8988T (cell line): ENCODE results near the gene ARL6IP6.
"Not testable (repeated sequence)": the region's sequence is repeated elsewhere in the genome, so short reads cannot be mapped to it uniquely, and the experiment has no call there.

Source experiments
- DNase-seq: peaks from one replicate; pipeline ENCODE4 v3.0.0; 2011

Gene ARL6IP6

GRCh38 chr2:152718076-152718908 lies at the start of gene ARL6IP6:
Gene ARL6IP6, plus strand, starts transcription at chr2:152718620. Its CDS starts 5 bp downstream, at chr2:152718625.
- peak; percentile 33 for DNase-seq

- no peak for DNase-seq
Measured at GRCh38 chr2:152674334-152674733, 44.1 kb upstream of the ARL6IP6 start.

DNA sequence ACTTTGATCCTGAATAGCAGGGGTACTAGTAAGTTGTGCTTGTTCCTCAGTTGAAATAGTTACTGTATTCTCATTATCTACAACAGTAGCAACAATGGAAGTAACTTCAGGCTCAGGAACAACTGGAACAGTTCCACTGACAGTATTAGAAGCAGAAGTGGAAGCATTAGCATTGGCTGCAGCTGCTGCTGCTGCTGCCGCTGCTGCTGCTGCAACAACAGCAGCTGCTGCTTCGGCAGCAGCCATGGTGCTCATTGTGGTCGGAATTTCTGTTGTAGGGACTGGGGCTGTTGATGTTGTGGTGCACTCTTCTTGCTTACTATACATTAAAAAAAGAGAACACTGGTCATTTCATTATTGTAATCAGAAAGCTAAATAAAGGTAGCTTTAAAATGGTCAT lies 42.0 kb upstream of the ARL6IP6 start:
- no peak for DNase-seq

GRCh38 chr2:152678808-152679207 lies 39.6 kb upstream of the ARL6IP6 start:
- no peak for DNase-seq

DNA sequence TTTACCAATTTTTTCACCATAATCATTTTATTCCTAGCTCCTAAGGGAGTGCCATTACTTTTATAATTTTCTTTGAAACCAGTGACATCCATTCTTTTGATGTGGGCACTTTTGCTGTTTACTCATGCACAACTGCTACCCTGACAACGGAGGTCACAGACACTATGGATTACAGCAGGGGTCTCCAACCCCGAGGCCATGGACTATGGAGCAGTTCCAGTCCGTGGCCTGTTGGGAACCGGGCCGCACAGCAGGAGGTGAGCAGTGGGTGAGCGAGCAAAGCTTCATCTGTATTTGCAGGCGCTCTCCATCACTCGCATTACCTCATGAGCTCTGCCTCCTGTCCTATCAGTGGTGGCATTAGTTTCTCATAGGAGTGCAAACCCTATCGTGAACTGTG lies 35.8 kb upstream of the ARL6IP6 start:
- DNase-seq, result no peak

- no peak for DNase-seq
Measured at GRCh38 chr2:152683400-152683799, 35.0 kb upstream of the ARL6IP6 start.

DNA sequence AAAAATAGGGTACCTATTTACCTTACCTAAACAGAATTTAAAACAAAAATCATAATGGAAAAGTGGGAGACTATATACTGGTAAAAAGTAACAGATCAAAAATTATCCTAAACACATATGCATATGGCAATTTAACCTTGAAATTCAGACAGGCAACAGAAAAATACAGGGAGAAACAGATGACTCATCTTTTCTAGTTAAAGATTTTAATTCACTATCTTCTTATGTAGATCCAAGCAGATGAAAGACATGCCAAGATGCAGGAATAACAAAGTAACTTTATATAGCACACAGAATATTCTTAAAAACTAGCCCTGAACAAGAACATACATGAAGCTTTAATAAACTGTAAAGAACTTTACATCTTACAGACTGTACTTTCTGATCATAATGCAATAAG lies 32.1 kb upstream of the ARL6IP6 start:
- DNase-seq, result no peak

- DNase-seq, result no peak
Measured at GRCh38 chr2:152693033-152693432, 25.4 kb upstream of the ARL6IP6 start.

DNA sequence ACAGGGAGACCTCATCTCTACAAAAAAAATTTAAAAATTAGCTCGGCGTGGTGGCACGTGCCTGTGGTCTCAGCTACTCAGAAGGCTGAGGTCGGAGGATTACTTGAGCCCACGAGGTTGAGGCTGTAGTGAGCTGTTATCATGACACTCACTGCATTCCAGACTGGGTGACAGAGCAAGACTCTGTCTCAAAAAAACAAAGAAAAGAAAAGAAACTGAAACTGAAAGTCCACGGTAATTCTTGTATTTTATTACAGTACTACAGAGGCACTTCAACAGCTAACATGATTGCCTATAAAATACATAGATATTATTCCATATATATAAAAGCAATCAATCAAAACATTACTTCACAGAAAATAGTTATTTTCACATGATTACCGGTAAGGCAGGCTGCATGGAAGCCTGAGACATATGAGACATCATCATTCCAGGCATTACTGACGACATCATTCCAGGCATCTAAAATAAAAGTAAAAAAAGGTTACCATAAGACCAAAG lies 24.2 kb upstream of the ARL6IP6 start:
- no peak for DNase-seq

- DNase-seq, result no peak
Measured at GRCh38 chr2:152695763-152696162, 22.7 kb upstream of the ARL6IP6 start.

GRCh38 chr2:152696476-152696875 lies 21.9 kb upstream of the ARL6IP6 start:
- no peak for DNase-seq

GRCh38 chr2:152701198-152701597 lies 17.2 kb upstream of the ARL6IP6 start:
- no peak for DNase-seq

DNA sequence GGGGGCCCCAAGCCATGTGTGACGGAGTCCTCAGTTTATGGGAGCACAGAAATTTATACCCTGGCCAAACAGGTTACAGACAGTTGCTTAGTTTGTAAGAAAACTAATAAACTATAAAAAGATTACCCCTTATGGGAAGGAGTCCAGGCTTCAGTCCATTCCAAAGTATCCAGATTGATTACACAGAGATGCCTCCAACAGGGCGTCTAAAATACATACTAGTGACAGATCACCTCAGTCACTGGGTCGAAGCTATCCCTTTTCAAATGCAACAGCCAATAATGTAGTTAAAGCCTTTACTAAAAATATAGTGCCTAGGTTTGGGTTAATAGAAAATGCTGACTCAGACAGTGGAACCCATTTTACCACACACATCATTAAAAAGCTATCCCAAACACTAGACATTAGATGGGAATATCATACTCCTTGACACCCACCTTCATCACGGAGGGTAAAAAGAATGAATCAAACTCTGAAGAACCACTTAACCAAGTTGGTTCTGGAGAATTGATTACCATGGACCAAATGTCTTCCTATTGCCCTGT lies 11.9 kb upstream of the ARL6IP6 start:
- DNase-seq, result no peak

DNA sequence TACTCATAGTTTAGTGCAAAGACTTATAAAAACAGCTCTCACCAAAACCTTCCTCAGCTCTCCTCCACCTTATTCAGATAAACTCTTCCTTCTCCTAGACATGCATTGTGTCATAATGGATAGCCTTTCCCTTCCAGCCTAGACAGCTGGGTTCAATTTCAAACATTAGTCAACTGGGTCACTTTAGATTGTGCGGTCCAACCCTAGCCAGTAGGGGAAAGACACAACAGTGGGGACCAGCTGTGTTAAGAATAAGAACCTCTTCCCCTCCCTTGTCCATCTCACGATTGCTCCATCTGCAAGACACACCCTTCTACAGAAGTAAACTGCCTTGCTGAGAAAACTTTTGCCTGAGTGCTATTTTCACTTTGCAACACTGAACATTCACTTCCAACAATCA lies 9.7 kb upstream of the ARL6IP6 start:
- DNase-seq, result no peak

GRCh38 chr2:152710713-152711112 lies 7.7 kb upstream of the ARL6IP6 start:
- no peak for DNase-seq

DNA sequence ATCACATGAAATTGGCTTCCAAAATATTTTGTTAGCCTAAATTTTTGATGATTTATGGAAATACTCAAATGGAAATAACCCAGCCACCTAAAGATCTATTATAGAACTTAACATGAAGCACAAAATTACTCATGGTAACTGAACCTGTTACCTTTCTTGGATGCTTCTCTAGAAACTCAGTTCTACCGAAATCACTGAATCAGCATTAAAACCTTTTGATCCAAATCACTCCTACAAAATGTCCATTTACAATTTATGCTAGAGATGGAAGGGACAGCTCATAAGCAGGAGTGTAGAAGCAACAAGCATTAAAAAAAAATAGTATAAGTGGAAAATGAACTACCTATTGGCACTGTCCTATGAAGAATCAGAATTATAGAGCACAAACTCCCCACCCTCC lies 3.3 kb upstream of the ARL6IP6 start:
- DNase-seq, result no peak

DNA sequence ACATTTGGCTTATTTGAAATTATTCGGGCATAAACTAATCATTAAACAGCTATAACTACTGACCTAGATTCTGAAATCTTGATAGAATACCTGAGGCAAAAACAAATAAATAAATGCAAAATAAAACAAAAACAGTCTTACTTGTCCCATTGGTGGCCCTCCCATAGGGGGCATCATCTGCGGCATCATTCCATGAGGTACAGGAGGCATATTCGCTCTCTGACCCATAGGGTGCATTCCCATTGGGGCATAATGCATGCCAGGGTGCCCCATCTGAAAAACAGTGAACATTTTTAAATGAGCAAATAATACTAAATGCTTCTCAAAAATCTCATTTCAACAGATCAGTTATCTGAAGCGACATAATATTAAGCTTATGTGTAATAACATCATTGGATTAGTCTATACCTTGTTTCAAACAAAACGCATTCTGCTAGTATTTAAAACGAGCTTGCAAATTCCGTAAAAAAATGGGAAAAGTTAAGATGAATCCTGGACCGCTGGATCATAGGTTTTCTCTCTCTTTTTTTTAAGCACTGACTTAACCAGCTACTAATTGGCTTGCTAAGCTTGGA lies 2.5 kb upstream of the ARL6IP6 start:
- DNase-seq, result peak; percentile 15

DNA sequence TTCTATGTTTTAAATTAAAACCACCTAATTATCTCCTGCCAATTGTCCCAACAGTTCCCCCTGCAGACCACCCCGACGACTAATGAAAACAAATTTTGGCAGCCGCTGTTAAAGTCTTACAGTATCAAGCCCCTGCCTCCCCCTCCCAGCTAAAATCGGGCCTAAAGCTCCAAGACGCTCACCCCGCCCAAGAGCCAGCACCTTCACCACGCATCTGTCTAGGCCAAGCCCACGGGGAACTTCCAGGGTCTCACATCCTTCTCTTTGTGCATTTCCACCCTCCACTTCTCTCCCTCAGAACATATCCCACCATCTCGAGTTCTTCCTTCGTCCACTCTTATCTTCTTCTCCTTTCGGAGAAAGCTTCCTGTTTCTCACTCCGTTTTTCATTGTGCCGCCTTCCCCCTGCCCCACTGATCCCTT lies 1.6 kb upstream of the ARL6IP6 start:
- DNase-seq, result no peak

- peak; percentile 57 for DNase-seq
Measured at GRCh38 chr2:152717228-152718075, 968 bp upstream of the ARL6IP6 start, which contains the start of gene PRPF40A. Gene PRPF40A, minus strand, starts transcription at chr2:152717461. Its CDS starts 22 bp downstream, at chr2:152717439.

DNA sequence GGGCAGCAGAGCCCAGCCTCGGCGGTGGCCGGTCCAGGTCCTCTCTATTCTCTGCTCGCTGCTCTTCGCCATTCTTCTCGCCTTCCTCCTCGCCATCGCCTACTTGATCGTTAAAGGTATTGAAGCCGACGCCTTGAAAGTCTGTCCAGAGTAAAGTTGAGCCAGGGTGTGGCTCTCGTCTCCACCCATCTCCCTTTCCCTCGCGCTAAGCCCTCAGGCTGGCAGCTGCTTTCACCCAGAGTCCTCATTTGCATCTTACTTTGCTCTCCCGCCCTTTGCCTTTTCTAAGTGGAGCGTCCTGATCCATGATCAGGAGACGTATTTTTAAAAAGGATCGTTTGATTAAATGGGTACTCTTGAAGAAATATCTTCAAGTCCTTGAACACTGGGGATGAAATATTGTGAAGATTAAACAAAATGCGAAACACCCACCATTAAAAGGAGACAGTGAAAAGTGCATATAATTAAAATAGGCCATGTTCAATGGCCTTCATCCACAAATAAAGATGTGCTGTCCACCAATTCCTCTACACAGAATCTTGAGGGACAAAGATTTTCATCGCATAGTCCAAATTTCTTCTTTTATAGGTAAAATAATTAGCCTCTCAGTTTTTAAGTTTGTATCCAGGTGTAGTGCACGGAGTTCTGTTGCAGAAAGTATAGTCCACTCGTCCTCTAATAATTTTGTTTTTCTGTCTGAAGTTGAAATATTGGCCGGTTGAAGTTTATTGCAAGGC lies 657 bp downstream of the ARL6IP6 start:
- DNase-seq, result no peak

DNA sequence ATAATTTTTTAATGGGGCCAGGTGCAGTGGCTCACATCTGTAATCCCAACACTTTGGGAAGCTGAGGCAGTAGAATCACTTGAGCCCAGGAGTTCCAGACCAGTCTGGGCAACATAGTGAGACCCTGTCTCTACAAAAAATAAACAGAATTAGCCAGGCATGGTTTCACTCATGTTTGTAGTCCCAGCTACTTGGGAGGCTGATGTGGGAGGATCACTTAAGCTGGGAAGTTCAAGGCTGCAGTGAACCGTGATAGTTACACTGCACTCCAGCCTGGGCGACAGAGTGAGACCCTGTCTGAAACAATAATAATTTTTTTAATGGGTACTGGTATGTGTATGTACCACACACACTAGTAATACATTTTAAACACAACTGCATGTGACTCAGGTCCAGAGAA lies 2.4 kb downstream of the ARL6IP6 start:
- DNase-seq, result no peak

DNA sequence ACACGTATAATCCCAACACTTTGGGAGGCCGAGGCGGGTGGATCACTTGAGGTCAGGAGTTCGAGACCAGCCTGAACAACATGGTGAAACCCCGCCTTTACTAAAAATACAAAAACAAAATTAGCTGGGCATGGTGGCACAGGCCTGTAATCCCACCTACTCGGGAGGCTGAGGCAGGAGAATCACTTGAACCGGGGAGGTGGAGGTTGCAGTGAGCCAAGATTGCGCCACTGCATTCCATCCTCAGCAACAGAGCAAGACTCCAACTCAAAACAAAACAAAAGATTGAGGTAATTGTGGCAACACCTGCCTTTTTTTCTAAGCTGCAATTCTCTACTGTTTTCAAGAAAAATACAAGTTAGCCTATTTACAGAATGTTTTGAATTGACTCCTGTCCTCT lies 4.2 kb downstream of the ARL6IP6 start:
- DNase-seq, result not testable (repeated sequence)
